H1 (cell line): ENCODE data around the gene GPC2. TPM values are rescaled to one million over a fixed set of nuclear protein-coding genes. Genes with fewer than 3 reads are reported as not detected.

Experiments
- CTCF ChIA-PET: fragments of 300-600 bp; sonication (Branson Sonifier 250); formaldehyde crosslinking; loops from one replicate; lab custom pipeline; 2021; ENCODE audit not compliant: partially characterized antibody; lab: Charles Lee
- POLR2A ChIA-PET: fragments of 300-600 bp; sonication (Branson Sonifier 250); formaldehyde crosslinking; loops from one replicate; lab custom pipeline; 2021; ENCODE audit warnings: inconsistent platforms; ENCODE audit not compliant: partially characterized antibody; lab: Charles Lee
- DNase-seq, 2 experiments: peaks; one replicate each; pipeline versions ENCODE4 v3.0.0 to v3.0.0-alpha.2; 2010 to 2022; ENCODE audit warnings: low spot score in 2 of 2, low read depth in 1 of 2, mixed read lengths in 1 of 2
- FAIRE-seq: peaks from 2 replicates; lab custom pipeline; 2011; peaks lifted over from hg19 to GRCh38; lab: Jason Lieb, UNC
- H2AFZ ChIP-seq: 2 replicates; pipeline ENCODE4 v1.8.1; 2012; ENCODE audit warnings: low read length, inconsistent platforms
- H2AK5ac ChIP-seq: 2 replicates; pipeline ENCODE4 v1.6.1; 2013; ENCODE audit warnings: low read depth, low read length
- H2BK120ac ChIP-seq: replicated peaks from 2 replicates; pipeline ENCODE3; 2013; ENCODE audit warnings: low read depth, low read length, inconsistent platforms
- H2BK12ac ChIP-seq: 2 replicates; pipeline ENCODE4 v1.6.1; 2013; ENCODE audit warnings: low read depth, low read length
- H2BK15ac ChIP-seq: 2 replicates; pipeline ENCODE4 v1.6.1; 2013; ENCODE audit warnings: low read length
- H2BK20ac ChIP-seq: 2 replicates; pipeline ENCODE4 v1.6.1; 2013; ENCODE audit warnings: low read length
- H2BK5ac ChIP-seq: 2 replicates; pipeline ENCODE4 v1.6.1; 2013; ENCODE audit warnings: low read depth, low read length
- H3K14ac ChIP-seq: 2 replicates; pipeline ENCODE4 v1.6.1; 2013; ENCODE audit warnings: inconsistent platforms; ENCODE audit not compliant: insufficient read length
- H3K18ac ChIP-seq: 2 replicates; pipeline ENCODE4 v1.6.1; 2013; ENCODE audit warnings: low read length; ENCODE audit errors: extremely low read depth
- H3K23ac ChIP-seq: 2 replicates; pipeline ENCODE4 v1.6.1; 2013; ENCODE audit warnings: inconsistent platforms; ENCODE audit not compliant: insufficient read length
- H3K23me2 ChIP-seq: 2 replicates; pipeline ENCODE4 v1.6.1; 2013; ENCODE audit warnings: low read depth, low read length
- H3K27ac ChIP-seq: 2 replicates; pipeline ENCODE4 v1.6.1; 2011; ENCODE audit warnings: low read depth, low read length, inconsistent platforms
- H3K27me3 ChIP-seq, 4 experiments: replicated peaks in 1 of 4; 1 replicate in 1 of 4; 2 replicates in 3 of 4; pipeline versions ENCODE4 v1.6.1 to v1.8.1; 2011 to 2013; ENCODE audit warnings: low read length in 3 of 4, mild to moderate bottlenecking in 3 of 4, inconsistent platforms in 2 of 4, mixed read lengths in 2 of 4, moderate library complexity in 1 of 4; ENCODE audit not compliant: control insufficient read depth in 3 of 4, insufficient read depth in 3 of 4; ENCODE audit errors: extremely low read depth in 1 of 4
- H3K36me3 ChIP-seq, 4 experiments: 2 replicates each; pipeline versions ENCODE4 v1.6.1 to v1.8.1; 2011 to 2013; ENCODE audit warnings: mild to moderate bottlenecking in 4 of 4, low read length in 3 of 4, moderate library complexity in 2 of 4, control low read depth in 1 of 4, inconsistent platforms in 1 of 4; ENCODE audit not compliant: insufficient read depth in 4 of 4, control insufficient read depth in 2 of 4
- H3K4ac ChIP-seq: replicated peaks from 2 replicates; pipeline ENCODE3; 2013; ENCODE audit warnings: low read length, low read depth, mixed read lengths, inconsistent platforms; ENCODE audit not compliant: insufficient read length
- H3K4me1 ChIP-seq, 4 experiments: replicated peaks in 1 of 4; 1 replicate in 1 of 4; 2 replicates in 3 of 4; pipeline versions ENCODE4 v1.6.1 to v1.8.1; 2011 to 2013; ENCODE audit warnings: low read length in 3 of 4, inconsistent platforms in 2 of 4, mixed read lengths in 1 of 4; ENCODE audit not compliant: insufficient read depth in 4 of 4, control insufficient read depth in 3 of 4
- H3K4me2 ChIP-seq, 2 experiments: 2 replicates each; pipeline versions ENCODE4 v1.6.1 to v1.8.1; 2011 to 2013; ENCODE audit warnings: low read depth in 2 of 2, low read length in 2 of 2, control low read depth in 1 of 2, inconsistent platforms in 1 of 2, mild to moderate bottlenecking in 1 of 2; ENCODE audit not compliant: insufficient read depth in 1 of 2
- H3K4me3 ChIP-seq, 4 experiments: fragments of 200-600, 300-600 bp in 1 of 4; sonication (generic), shearing (Covaris generic), sonication (Bioruptor Twin) in 1 of 4; 2 replicates each; pipeline versions ENCODE4 v1.5.1 to v1.8.1; 2011 to 2016; ENCODE audit warnings: low read length in 4 of 4, low read depth in 3 of 4, control low read depth in 2 of 4, inconsistent platforms in 2 of 4, mild to moderate bottlenecking in 2 of 4, mixed read lengths in 1 of 4, moderate library complexity in 1 of 4; ENCODE audit not compliant: insufficient read depth in 2 of 4; ENCODE audit errors: extremely low read depth in 1 of 4
- H3K56ac ChIP-seq: replicated peaks from 2 replicates; pipeline ENCODE3; 2013; ENCODE audit warnings: low read depth, mild to moderate bottlenecking, mixed read lengths, low read length, inconsistent platforms; ENCODE audit not compliant: insufficient read length
- H3K79me1 ChIP-seq: 2 replicates; pipeline ENCODE4 v1.6.1; 2013; ENCODE audit warnings: low read depth, low read length, control low read depth
- H3K79me2 ChIP-seq, 2 experiments: 2 replicates each; pipeline versions ENCODE4 v1.6.1 to v1.8.1; 2012 to 2013; ENCODE audit warnings: low read length in 2 of 2, mild to moderate bottlenecking in 2 of 2, inconsistent platforms in 1 of 2; ENCODE audit not compliant: insufficient read depth in 2 of 2, control insufficient read depth in 1 of 2
- H3K9ac ChIP-seq, 4 experiments: replicated peaks in 1 of 4; 1 replicate in 1 of 4; 2 replicates in 3 of 4; pipeline versions ENCODE4 v1.6.1 to v1.8.1; 2011 to 2013; ENCODE audit warnings: low read depth in 3 of 4, low read length in 3 of 4, control low read depth in 2 of 4, mild to moderate bottlenecking in 2 of 4, moderate library complexity in 2 of 4, inconsistent platforms in 1 of 4; ENCODE audit errors: extremely low read depth in 1 of 4
- H3K9me3 ChIP-seq, 2 experiments: 2 replicates each; pipeline versions ENCODE4 v1.6.1 to v1.8.1; 2012 to 2013; ENCODE audit warnings: mild to moderate bottlenecking in 2 of 2, moderate library complexity in 2 of 2, control low read depth in 1 of 2, inconsistent platforms in 1 of 2, low read depth in 1 of 2, low read length in 1 of 2, mixed read lengths in 1 of 2; ENCODE audit not compliant: insufficient read depth in 2 of 2
- H4K20me1 ChIP-seq, 2 experiments: replicated peaks in 1 of 2; 2 replicates each; pipeline versions ENCODE3 to v1.8.1; 2011 to 2013; ENCODE audit warnings: inconsistent platforms in 2 of 2, low read length in 2 of 2, mild to moderate bottlenecking in 1 of 2; ENCODE audit not compliant: insufficient read depth in 2 of 2, control insufficient read depth in 1 of 2
- H4K5ac ChIP-seq: 2 replicates; pipeline ENCODE4 v1.6.1; 2013; ENCODE audit warnings: low read length, low read depth, mixed read lengths, inconsistent platforms; ENCODE audit not compliant: insufficient read length
- H4K8ac ChIP-seq: 2 replicates; pipeline ENCODE4 v1.8.0; 2013; ENCODE audit warnings: mild to moderate bottlenecking, moderate library complexity, low read length, inconsistent platforms; ENCODE audit not compliant: insufficient read depth; ENCODE audit errors: extremely low read depth
- H4K91ac ChIP-seq: replicated peaks from 2 replicates; pipeline ENCODE3; 2013; ENCODE audit warnings: low read length, mixed read lengths, inconsistent platforms; ENCODE audit not compliant: insufficient read length
- JUND ChIP-seq: IDR thresholded peaks from 2 replicates; pipeline ENCODE4 v1.6.1; 2011; ENCODE audit warnings: mild to moderate bottlenecking, improper control_type of control experiment, low read length
- MAFK ChIP-seq: IDR thresholded peaks from 2 replicates; pipeline ENCODE4 v1.6.1; 2012; ENCODE audit warnings: low read depth, mild to moderate bottlenecking, improper control_type of control experiment, low read length
- RAD21 ChIP-seq, 2 experiments: IDR thresholded peaks in 1 of 2; conservative IDR thresholded peaks in 1 of 2; 2 replicates each; pipeline ENCODE4 v1.6.1; 2011; ENCODE audit warnings: low read depth in 2 of 2, low read length in 2 of 2, improper control_type of control experiment in 1 of 2, inconsistent platforms in 1 of 2, mild to moderate bottlenecking in 1 of 2, moderate library complexity in 1 of 2
- RBBP5 ChIP-seq: IDR thresholded peaks from 2 replicates; pipeline ENCODE4 v1.7.1; 2012; ENCODE audit warnings: low read depth, mild to moderate bottlenecking, inconsistent platforms, low read length, moderate library complexity, borderline replicate concordance
- WGBS, 2 experiments: shearing (Covaris generic) in 1 of 2; methylation state at CpG; one replicate each; pipeline versions ENCODE4 v1.1.6 to v1.1.7; 2013 to 2015; ENCODE audit warnings: low lambda C conversion rate in 2 of 2, mixed read lengths in 2 of 2, inconsistent platforms in 1 of 2, low coverage in 1 of 2, missing lambda C conversion rate in 1 of 2; ENCODE audit not compliant: insufficient replicate concordance in 2 of 2, insufficient coverage in 1 of 2, insufficient read length in 1 of 2; ENCODE audit errors: extremely low coverage in 1 of 2, missing lambda C conversion rate in 1 of 2; 5-methylcytosine and 5-hydroxymethylcytosine counted together
- polyA plus RNA-seq, 7 experiments: library from polyadenylated mRNA; depleted of rRNA in 3 of 7; stranded (reverse) in 5 of 7; unstranded in 2 of 7; fragments of >200 nt in 5 of 7; fragments of 200-250 nt in 2 of 7; gene quantifications; 1 replicate in 5 of 7; 2 replicates in 1 of 7; 4 replicates in 1 of 7; pipeline versions ENCODE4 v1.2.1 to v1.2.3, GENCODE V29; 2011 to 2013; ENCODE audit warnings: missing spikeins in 2 of 7, mixed read lengths in 2 of 7
- total RNA-seq: library from RNA; stranded (reverse); fragmentation: NEBNext Ultra II Directional; extraction: Animal tissue kit (Norgen Biotek cat#: 25700); gene quantifications from 2 replicates; pipeline ENCODE4 v1.2.1, GENCODE V29; 2021
- TF ChIP-seq, protein P1 (sequence below), 3 experiments: IDR thresholded peaks; 1 replicate in 2 of 3; 2 replicates in 1 of 3; pipeline versions ENCODE4 v1.5.1 to v1.6.1; 2011; ENCODE audit warnings: low read length in 3 of 3, mild to moderate bottlenecking in 3 of 3, inconsistent platforms in 2 of 3, low read depth in 1 of 3, moderate library complexity in 1 of 3; ENCODE audit not compliant: insufficient read depth in 1 of 3; ENCODE audit errors: control extremely low read depth in 1 of 3

Gene GPC2
- total and polyA plus RNA-seq, 2 of the 8 experiments (the other 6 are each of a cell fraction or from before 2014, with no cell fraction given), result 25.3 to 44.8 TPM

DNA sequence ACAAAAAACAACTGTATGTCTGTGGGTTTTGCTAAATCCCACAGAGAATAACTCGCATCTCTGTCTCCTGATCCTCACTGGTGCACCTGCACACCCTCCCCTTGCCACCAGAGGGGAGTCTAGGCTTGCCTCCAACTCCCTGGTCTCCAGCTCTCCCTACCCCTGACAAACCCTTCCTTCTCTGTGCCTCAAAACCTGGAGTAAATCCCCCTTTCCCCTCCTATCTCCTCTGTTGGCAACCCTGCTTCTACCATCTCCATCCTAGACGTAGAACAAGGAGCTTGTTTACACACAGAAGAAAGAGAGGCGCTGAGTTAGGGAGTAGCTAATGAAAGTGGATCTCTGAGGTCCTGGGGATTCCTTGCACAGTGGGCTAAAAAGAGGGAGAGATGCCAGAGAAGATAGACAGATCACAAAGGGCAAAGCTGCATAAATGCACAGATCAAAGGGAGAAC lies 44.5 kb downstream of the GPC2 start:
- H3K9me3 ChIP-seq, result no peaks in the 10 kb centered on the region
- DNase-seq (peak in 1 of 2 experiments; percentile 81), FAIRE-seq (peak; percentile 48)
- no peak overlapping the region for H3K4ac ChIP-seq
- no peak overlapping the region for H2BK15ac ChIP-seq
- H3K4me1 ChIP-seq, result peaks cover 0 to 8% (median 0%) of the 10 kb centered on the region in 4 experiments; a peak in 2 of 7 replicates
- H3K79me2 ChIP-seq, result no peaks in the 10 kb centered on the region
- H3K23me2 ChIP-seq, result peaks cover 3% of the 10 kb centered on the region; the same call in 1 of the 2 replicates
- no peak overlapping the region for H2AK5ac ChIP-seq
- no peak overlapping the region for H2BK12ac ChIP-seq
- no peaks in the 10 kb centered on the region for H3K79me1 ChIP-seq
- H2BK20ac ChIP-seq, result 0 out of 2 replicates have a peak overlapping the region, but pooled peaks have one; percentile 17
- H3K4me2 ChIP-seq, result no peak overlapping the region
- no peak overlapping the region for H3K9ac ChIP-seq
- no peak overlapping the region for H3K4me3 ChIP-seq
- H3K27ac ChIP-seq, result no peak overlapping the region
- no peak overlapping the region for H3K56ac ChIP-seq
- H3K23ac ChIP-seq, result no peak overlapping the region
- H4K8ac ChIP-seq, result no peak overlapping the region
- 18% methylated on average over 3 of the region's 3 CpGs; no CpG with 5 or more reads in 1 of the 2 experiments for WGBS, 2 experiments
- H4K91ac ChIP-seq, result no peak overlapping the region
- no peak overlapping the region for H4K5ac ChIP-seq
- H3K14ac ChIP-seq, result no peak overlapping the region
- no peak overlapping the region for H3K18ac ChIP-seq
- no peaks in the 10 kb centered on the region for H3K36me3 ChIP-seq
- no peak overlapping the region for H2BK120ac ChIP-seq
- no peak for TF ChIP-seq JUND
- TF ChIP-seq, protein P1, sequence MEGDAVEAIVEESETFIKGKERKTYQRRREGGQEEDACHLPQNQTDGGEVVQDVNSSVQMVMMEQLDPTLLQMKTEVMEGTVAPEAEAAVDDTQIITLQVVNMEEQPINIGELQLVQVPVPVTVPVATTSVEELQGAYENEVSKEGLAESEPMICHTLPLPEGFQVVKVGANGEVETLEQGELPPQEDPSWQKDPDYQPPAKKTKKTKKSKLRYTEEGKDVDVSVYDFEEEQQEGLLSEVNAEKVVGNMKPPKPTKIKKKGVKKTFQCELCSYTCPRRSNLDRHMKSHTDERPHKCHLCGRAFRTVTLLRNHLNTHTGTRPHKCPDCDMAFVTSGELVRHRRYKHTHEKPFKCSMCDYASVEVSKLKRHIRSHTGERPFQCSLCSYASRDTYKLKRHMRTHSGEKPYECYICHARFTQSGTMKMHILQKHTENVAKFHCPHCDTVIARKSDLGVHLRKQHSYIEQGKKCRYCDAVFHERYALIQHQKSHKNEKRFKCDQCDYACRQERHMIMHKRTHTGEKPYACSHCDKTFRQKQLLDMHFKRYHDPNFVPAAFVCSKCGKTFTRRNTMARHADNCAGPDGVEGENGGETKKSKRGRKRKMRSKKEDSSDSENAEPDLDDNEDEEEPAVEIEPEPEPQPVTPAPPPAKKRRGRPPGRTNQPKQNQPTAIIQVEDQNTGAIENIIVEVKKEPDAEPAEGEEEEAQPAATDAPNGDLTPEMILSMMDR (IDR thresholded peaks at IDR 0.05; ENCODE audit: control extremely low read depth in 1 of 3, insufficient read depth in 1 of 3, low read depth in 1 of 3, low read length in 3 of 3), result peak; percentile 92 to 98 (median 97)
- no peak for TF ChIP-seq MAFK
- peak; percentile 97 to 98 for TF ChIP-seq RAD21 (IDR thresholded peaks at IDR 0.05 in 1 of 2, conservative IDR thresholded peaks at IDR 0.05 in 1 of 2; ENCODE audit: low read depth in 2 of 2, low read length in 2 of 2)
- TF ChIP-seq RBBP5, result no peak
- ChIA-PET CTCF (interaction anchor here (0.6 to 9.0 kb wide), 40 partner anchors 9 to 498 kb away, joined by 3 to 108 read pairs (median 6); partner anchors contain the start of genes AP4M1, GAL3ST4, LAMTOR4 and MCM7), POLR2A (interaction anchor here (0.5 to 3.3 kb wide), 17 partner anchors 9 to 85 kb away, joined by 3 to 14 read pairs (median 5); partner anchors contain the start of genes AP4M1, GAL3ST4, GPC2 and MCM7)
- H4K20me1 ChIP-seq, result no peaks in the 10 kb centered on the region
- H2BK5ac ChIP-seq, result no peak overlapping the region
- H3K27me3 ChIP-seq, result peaks cover 0 to 11% (median 0%) of the 10 kb centered on the region in 4 experiments; a peak in 2 of 7 replicates
- no peak overlapping the region for H2AFZ ChIP-seq
